ENCODE results near the gene SMC4.

- TF ChIP-seq CTCF (conservative IDR thresholded peaks at IDR 0.05) (no peak), ZFX (IDR thresholded peaks at IDR 0.05) (no peak)
Observed at GRCh38 chr3:160455846-160456245, 56.4 kb downstream of the SMC4 start.

All from C4-2B (cell line).